ENCODE results near the gene LYZL6. TPM values are rescaled to one million over a fixed set of nuclear protein-coding genes. Genes with fewer than 3 reads are reported as not detected.
"Not testable (repeated sequence)": the region's sequence is repeated elsewhere in the genome, so short reads cannot be mapped to it uniquely, and the experiment has no call there.

Gene LYZL6
- total RNA-seq, 1 experiment from 2014 or later: not detected

- in situ Hi-C loops (cut with HindIII; ENCODE audit: low pct_unique_long_range_greater_than_20kb, low sequenced_read_pairs): no loop called here
- no peak for DNase-seq (ENCODE audit: low read depth)
Measured at GRCh38 chr17:35914354-35914753, 29.2 kb downstream of the LYZL6 start.

GRCh38 chr17:35913609-35914008 is 29.9 kb downstream of the LYZL6 start:
- no peak for DNase-seq (ENCODE audit: low read depth)
- in situ Hi-C loops (cut with HindIII; ENCODE audit: low pct_unique_long_range_greater_than_20kb, low sequenced_read_pairs): no loop called here

GRCh38 chr17:35912942-35913341 is 30.6 kb downstream of the LYZL6 start:
- in situ Hi-C loops (cut with HindIII; ENCODE audit: low pct_unique_long_range_greater_than_20kb, low sequenced_read_pairs): no loop called here
- DNase-seq (ENCODE audit: low read depth): no peak

- DNase-seq (ENCODE audit: low read depth): no peak
- in situ Hi-C loops (cut with HindIII; ENCODE audit: low pct_unique_long_range_greater_than_20kb, low sequenced_read_pairs): no loop called here
Measured at GRCh38 chr17:35912339-35912912, 31.1 kb downstream of the LYZL6 start.

GRCh38 chr17:35909408-35909807 is 34.1 kb downstream of the LYZL6 start:
- in situ Hi-C loops (cut with HindIII; ENCODE audit: low pct_unique_long_range_greater_than_20kb, low sequenced_read_pairs): no loop called here

GRCh38 chr17:35907691-35908090 is 35.8 kb downstream of the LYZL6 start:
- no peak for DNase-seq (ENCODE audit: low read depth)
- in situ Hi-C loops (cut with HindIII; ENCODE audit: low pct_unique_long_range_greater_than_20kb, low sequenced_read_pairs): no loop called here

More at GRCh38 chr17:35909408-35909807, 34.1 kb downstream of the LYZL6 start:
- DNase-seq (ENCODE audit: low read depth): no peak

- DNase-seq (ENCODE audit: low read depth): no peak
- in situ Hi-C loops (cut with HindIII; ENCODE audit: low pct_unique_long_range_greater_than_20kb, low sequenced_read_pairs): no loop called here
Measured at GRCh38 chr17:35906926-35907637, 36.4 kb downstream of the LYZL6 start.

GRCh38 chr17:35906191-35906925 is 37.2 kb downstream of the LYZL6 start:
- in situ Hi-C loops (cut with HindIII; ENCODE audit: low pct_unique_long_range_greater_than_20kb, low sequenced_read_pairs): no loop called here
- peak; percentile 76 for DNase-seq (ENCODE audit: low read depth)

GRCh38 chr17:35903451-35903850 is 40.1 kb downstream of the LYZL6 start:
- in situ Hi-C loops (cut with HindIII; ENCODE audit: low pct_unique_long_range_greater_than_20kb, low sequenced_read_pairs): no loop called here
- no peak for DNase-seq (ENCODE audit: low read depth)

- in situ Hi-C loops (cut with HindIII; ENCODE audit: low pct_unique_long_range_greater_than_20kb, low sequenced_read_pairs): no loop called here
- no peak for DNase-seq (ENCODE audit: low read depth)
Measured at GRCh38 chr17:35901631-35902175, 41.8 kb downstream of the LYZL6 start.

GRCh38 chr17:35900708-35901480 is 42.6 kb downstream of the LYZL6 start:
- in situ Hi-C loops (cut with HindIII; ENCODE audit: low pct_unique_long_range_greater_than_20kb, low sequenced_read_pairs): no loop called here
- no peak for DNase-seq (ENCODE audit: low read depth)

GRCh38 chr17:35900280-35900679 is 43.2 kb downstream of the LYZL6 start:
- no peak for DNase-seq (ENCODE audit: low read depth)

GRCh38 chr17:35898283-35899070 is 45.0 kb downstream of the LYZL6 start:
- no peak for DNase-seq (ENCODE audit: low read depth)
- in situ Hi-C loops (cut with HindIII; ENCODE audit: low pct_unique_long_range_greater_than_20kb, low sequenced_read_pairs): no loop called here

More at GRCh38 chr17:35900280-35900679, 43.2 kb downstream of the LYZL6 start:
- in situ Hi-C loops (cut with HindIII; ENCODE audit: low pct_unique_long_range_greater_than_20kb, low sequenced_read_pairs): no loop called here

- in situ Hi-C loops (cut with HindIII; ENCODE audit: low pct_unique_long_range_greater_than_20kb, low sequenced_read_pairs); DNase-seq (ENCODE audit: low read depth): not testable (repeated sequence)
Measured at GRCh38 chr17:35897772-35898171, 45.7 kb downstream of the LYZL6 start.

GRCh38 chr17:35895636-35896587 is 47.6 kb downstream of the LYZL6 start:
- no peak for DNase-seq (ENCODE audit: low read depth)
- in situ Hi-C loops (cut with HindIII; ENCODE audit: low pct_unique_long_range_greater_than_20kb, low sequenced_read_pairs): no loop called here

GRCh38 chr17:35894206-35894605 is 49.3 kb downstream of the LYZL6 start:
- in situ Hi-C loops (cut with HindIII; ENCODE audit: low pct_unique_long_range_greater_than_20kb, low sequenced_read_pairs): no loop called here
- DNase-seq (ENCODE audit: low read depth): no peak

GRCh38 chr17:35893751-35894150 is 49.8 kb downstream of the LYZL6 start:
- DNase-seq (ENCODE audit: low read depth): no peak
- in situ Hi-C loops (cut with HindIII; ENCODE audit: low pct_unique_long_range_greater_than_20kb, low sequenced_read_pairs): no loop called here
